HepG2 (cell line): ENCODE data around the gene TAMALIN. TPM values are rescaled to one million over a fixed set of nuclear protein-coding genes. Genes with fewer than 3 reads are reported as not detected.

ENCODE experiments used
- GTF3A ChIP-seq: sonication (generic); formaldehyde crosslinking; conservative IDR thresholded peaks from 2 replicates; pipeline ENCODE4 v1.4.0; 2020; ENCODE audit warnings: mild to moderate bottlenecking, missing genetic modification reagents
- HNF4G ChIP-seq, 2 experiments: sonication (generic) in 1 of 2; formaldehyde crosslinking in 1 of 2; IDR thresholded peaks; 2 replicates each; pipeline versions ENCODE4 v1.4.0 to v1.6.1; 2011 to 2020; ENCODE audit warnings: borderline replicate concordance in 2 of 2, low read depth in 2 of 2, mild to moderate bottlenecking in 2 of 2, low read length in 1 of 2, missing genetic modification reagents in 1 of 2, moderate library complexity in 1 of 2
- KDM4B ChIP-seq: sonication (generic); formaldehyde crosslinking; IDR thresholded peaks from 2 replicates; pipeline ENCODE4 v1.4.0; 2020; ENCODE audit warnings: missing genetic modification reagents
- MYNN ChIP-seq: sonication (generic); formaldehyde crosslinking; IDR thresholded peaks from 2 replicates; pipeline ENCODE4 v1.4.0; 2020; ENCODE audit warnings: mild to moderate bottlenecking, low read depth, missing genetic modification reagents
- NFKBIZ ChIP-seq: IDR thresholded peaks from 2 replicates; pipeline ENCODE4 v1.6.1; 2018; ENCODE audit warnings: missing genetic modification reagents, missing compliant biosample characterization
- POLR2G ChIP-seq: fragments of 200-400 bp; formaldehyde crosslinking; IDR thresholded peaks from 2 replicates; pipeline ENCODE4 v1.6.1; 2018; ENCODE audit warnings: mild to moderate bottlenecking, low read depth, low read length, moderate library complexity
- SNAI1 ChIP-seq: sonication (generic); formaldehyde crosslinking; IDR thresholded peaks from 2 replicates; pipeline ENCODE4 v1.5.0; 2020; ENCODE audit warnings: mild to moderate bottlenecking, missing genetic modification reagents, borderline replicate concordance
- TCF12 ChIP-seq, 2 experiments: fragments of 450-650 bp in 1 of 2; sonication (generic) in 1 of 2; formaldehyde crosslinking in 1 of 2; IDR thresholded peaks; 2 replicates each; pipeline versions ENCODE4 v1.6.1 to v1.8.0; 2017 to 2022; ENCODE audit warnings: antibody characterized with exemption in 1 of 2, mild to moderate bottlenecking in 1 of 2, missing genetic modification reagents in 1 of 2, moderate library complexity in 1 of 2
- TOPORS ChIP-seq: sonication (generic); formaldehyde crosslinking; IDR thresholded peaks from 2 replicates; pipeline ENCODE4 v1.8.0; 2023; ENCODE audit warnings: mild to moderate bottlenecking, missing genetic modification reagents
- YEATS2 ChIP-seq: sonication (generic); formaldehyde crosslinking; IDR thresholded peaks from 2 replicates; pipeline ENCODE4 v1.4.0; 2020; ENCODE audit warnings: missing genetic modification reagents, borderline replicate concordance
- ZFP37 ChIP-seq: sonication (generic); formaldehyde crosslinking; IDR thresholded peaks from 2 replicates; pipeline ENCODE4 v1.4.0; 2020; ENCODE audit warnings: missing genetic modification reagents, borderline replicate concordance
- ZNF24 ChIP-seq: fragments of 450-650 bp; IDR thresholded peaks from 2 replicates; pipeline ENCODE4 v1.6.1; 2017; ENCODE audit warnings: antibody characterized with exemption, mild to moderate bottlenecking
- ZNF335 ChIP-seq: sonication (generic); formaldehyde crosslinking; IDR thresholded peaks from 2 replicates; pipeline ENCODE4 v1.4.0; 2020; ENCODE audit warnings: missing genetic modification reagents
- ZNF367 ChIP-seq: sonication (generic); formaldehyde crosslinking; IDR thresholded peaks from 2 replicates; pipeline ENCODE4 v1.4.0; 2020; ENCODE audit warnings: missing genetic modification reagents, borderline replicate concordance
- ZNF547 ChIP-seq: sonication (generic); formaldehyde crosslinking; IDR thresholded peaks from 2 replicates; pipeline ENCODE4 v1.5.1; 2020; ENCODE audit warnings: mild to moderate bottlenecking, missing genetic modification reagents
- ZNF841 ChIP-seq: sonication (generic); formaldehyde crosslinking; IDR thresholded peaks from 2 replicates; pipeline ENCODE4 v1.8.1; 2023; ENCODE audit warnings: missing genetic modification reagents, borderline replicate concordance
- polyA plus RNA-seq, 8 experiments: library from polyadenylated mRNA; depleted of rRNA in 3 of 8; stranded (reverse) in 7 of 8; unstranded in 1 of 8; fragments of >200 nt; fragmentation: Illumina TruSeq in 4 of 8; extraction: Trizol in 4 of 8; gene quantifications; 2 replicates each; pipeline versions ENCODE4 v1.2.1 to v1.2.3, GENCODE V29; 2011 to 2016; ENCODE audit warnings: low read depth in 4 of 8, missing spikeins in 1 of 8, mixed read lengths in 1 of 8; ENCODE audit not compliant: insufficient read depth in 1 of 8
- total RNA-seq, 5 experiments: library from RNA; depleted of rRNA; stranded (reverse); fragments of >200 nt; fragmentation: Illumina TruSeq; extraction: Trizol; gene quantifications; 2 replicates each; pipeline ENCODE4 v1.2.3, GENCODE V29; 2016; ENCODE audit warnings: low read depth in 1 of 5
- TF ChIP-seq, protein P1 (sequence below): sonication (generic); formaldehyde crosslinking; IDR thresholded peaks from 2 replicates; pipeline ENCODE4 v1.8.0; 2022; ENCODE audit warnings: mild to moderate bottlenecking, missing genetic modification reagents, borderline replicate concordance
- TF ChIP-seq, protein P2 (sequence below): sonication (generic); formaldehyde crosslinking; IDR thresholded peaks from 2 replicates; pipeline ENCODE4 v1.4.0; 2020; ENCODE audit warnings: missing genetic modification reagents, mild to moderate bottlenecking, borderline replicate concordance
- TF ChIP-seq, protein P3 (sequence below): sonication (generic); formaldehyde crosslinking; IDR thresholded peaks from 2 replicates; pipeline ENCODE4 v1.4.0; 2020; ENCODE audit warnings: low read depth, mild to moderate bottlenecking, missing genetic modification reagents
- TF ChIP-seq, protein P4 (sequence below): sonication (generic); formaldehyde crosslinking; IDR thresholded peaks from 2 replicates; pipeline ENCODE4 v1.8.1; 2022; ENCODE audit warnings: low read depth, mild to moderate bottlenecking, missing genetic modification reagents

Gene TAMALIN
- total and polyA plus RNA-seq, 2 of the 13 experiments (the other 11 are each of a cell fraction or from before 2014, with no cell fraction given): 2.9 to 10.9 TPM

DNA sequence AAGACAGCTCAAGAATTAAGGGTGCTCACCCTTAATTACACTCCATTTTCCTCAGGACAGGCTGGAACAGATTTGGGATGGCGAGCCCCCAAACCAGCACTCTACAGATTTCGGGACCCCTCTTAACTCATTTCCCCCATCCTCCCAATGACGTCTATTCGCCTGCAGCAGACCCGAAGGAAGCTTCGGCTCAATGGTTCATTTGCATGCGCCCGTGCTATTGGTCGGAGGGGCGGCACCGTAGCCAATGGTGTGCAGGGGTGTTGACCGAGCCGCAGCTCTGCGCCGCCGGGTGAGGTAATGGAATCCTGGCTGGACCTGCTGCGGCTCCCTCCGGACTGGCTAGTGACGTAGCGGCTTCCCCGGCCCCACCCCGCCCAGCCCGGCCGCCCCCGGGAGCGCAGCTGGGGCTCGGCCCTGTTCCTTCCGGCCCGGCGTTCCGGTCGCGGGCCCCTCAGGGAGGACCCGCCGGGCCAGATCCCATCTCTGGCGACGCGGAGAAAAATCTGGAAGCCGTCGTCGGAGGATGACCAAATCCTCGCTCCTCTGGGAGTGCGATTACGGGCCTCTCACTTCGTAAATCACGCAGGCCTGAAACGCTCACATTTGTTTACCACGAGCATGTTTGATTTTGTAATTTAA lies 26.2 kb downstream of the TAMALIN start (continued):
- TF ChIP-seq ZNF335 (CRISPR knock-in tag): no peak
- TF ChIP-seq, protein P1, sequence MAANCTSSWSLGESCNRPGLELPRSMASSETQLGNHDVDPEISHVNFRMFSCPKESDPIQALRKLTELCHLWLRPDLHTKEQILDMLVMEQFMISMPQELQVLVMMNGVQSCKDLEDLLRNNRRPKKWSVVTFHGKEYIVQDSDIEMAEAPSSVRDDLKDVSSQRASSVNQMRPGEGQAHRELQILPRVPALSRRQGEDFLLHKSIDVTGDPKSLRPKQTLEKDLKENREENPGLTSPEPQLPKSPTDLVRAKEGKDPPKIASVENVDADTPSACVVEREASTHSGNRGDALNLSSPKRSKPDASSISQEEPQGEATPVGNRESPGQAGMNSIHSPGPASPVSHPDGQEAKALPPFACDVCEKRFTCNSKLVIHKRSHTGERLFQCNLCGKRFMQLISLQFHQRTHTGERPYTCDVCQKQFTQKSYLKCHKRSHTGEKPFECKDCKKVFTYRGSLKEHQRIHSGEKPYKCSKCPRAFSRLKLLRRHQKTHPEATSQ: no peak
- no peak for TF ChIP-seq KDM4B
- peak; percentile 25; the same call in 1 of the 2 replicates for TF ChIP-seq YEATS2 (CRISPR knock-in tag)
- TF ChIP-seq SNAI1 (CRISPR knock-in tag): 0 out of 2 replicates have a peak, but pooled peaks have one; percentile 34
- no peak for TF ChIP-seq NFKBIZ (CRISPR knock-in tag)
- TF ChIP-seq ZFP37: no peak
- no peak for TF ChIP-seq ZNF24
- TF ChIP-seq HNF4G (IDR thresholded peaks at IDR 0.05; ENCODE audit: borderline replicate concordance, low read depth, low read length): no peak
- 0 out of 2 replicates have a peak, but pooled peaks have one; percentile 43 for TF ChIP-seq HNF4G (CRISPR knock-in tag; IDR thresholded peaks at IDR 0.05; ENCODE audit: borderline replicate concordance, low read depth)
- no peak for TF ChIP-seq TOPORS (CRISPR knock-in tag)
- TF ChIP-seq, protein P2, sequence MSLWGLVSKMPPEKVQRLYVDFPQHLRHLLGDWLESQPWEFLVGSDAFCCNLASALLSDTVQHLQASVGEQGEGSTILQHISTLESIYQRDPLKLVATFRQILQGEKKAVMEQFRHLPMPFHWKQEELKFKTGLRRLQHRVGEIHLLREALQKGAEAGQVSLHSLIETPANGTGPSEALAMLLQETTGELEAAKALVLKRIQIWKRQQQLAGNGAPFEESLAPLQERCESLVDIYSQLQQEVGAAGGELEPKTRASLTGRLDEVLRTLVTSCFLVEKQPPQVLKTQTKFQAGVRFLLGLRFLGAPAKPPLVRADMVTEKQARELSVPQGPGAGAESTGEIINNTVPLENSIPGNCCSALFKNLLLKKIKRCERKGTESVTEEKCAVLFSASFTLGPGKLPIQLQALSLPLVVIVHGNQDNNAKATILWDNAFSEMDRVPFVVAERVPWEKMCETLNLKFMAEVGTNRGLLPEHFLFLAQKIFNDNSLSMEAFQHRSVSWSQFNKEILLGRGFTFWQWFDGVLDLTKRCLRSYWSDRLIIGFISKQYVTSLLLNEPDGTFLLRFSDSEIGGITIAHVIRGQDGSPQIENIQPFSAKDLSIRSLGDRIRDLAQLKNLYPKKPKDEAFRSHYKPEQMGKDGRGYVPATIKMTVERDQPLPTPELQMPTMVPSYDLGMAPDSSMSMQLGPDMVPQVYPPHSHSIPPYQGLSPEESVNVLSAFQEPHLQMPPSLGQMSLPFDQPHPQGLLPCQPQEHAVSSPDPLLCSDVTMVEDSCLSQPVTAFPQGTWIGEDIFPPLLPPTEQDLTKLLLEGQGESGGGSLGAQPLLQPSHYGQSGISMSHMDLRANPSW: no peak; the same call in 1 of the 2 replicates
- TF ChIP-seq ZNF841: no peak
- no peak for TF ChIP-seq GTF3A (CRISPR knock-in tag)
- TF ChIP-seq, protein P3, sequence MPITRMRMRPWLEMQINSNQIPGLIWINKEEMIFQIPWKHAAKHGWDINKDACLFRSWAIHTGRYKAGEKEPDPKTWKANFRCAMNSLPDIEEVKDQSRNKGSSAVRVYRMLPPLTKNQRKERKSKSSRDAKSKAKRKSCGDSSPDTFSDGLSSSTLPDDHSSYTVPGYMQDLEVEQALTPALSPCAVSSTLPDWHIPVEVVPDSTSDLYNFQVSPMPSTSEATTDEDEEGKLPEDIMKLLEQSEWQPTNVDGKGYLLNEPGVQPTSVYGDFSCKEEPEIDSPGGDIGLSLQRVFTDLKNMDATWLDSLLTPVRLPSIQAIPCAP: no peak
- TF ChIP-seq, protein P4, sequence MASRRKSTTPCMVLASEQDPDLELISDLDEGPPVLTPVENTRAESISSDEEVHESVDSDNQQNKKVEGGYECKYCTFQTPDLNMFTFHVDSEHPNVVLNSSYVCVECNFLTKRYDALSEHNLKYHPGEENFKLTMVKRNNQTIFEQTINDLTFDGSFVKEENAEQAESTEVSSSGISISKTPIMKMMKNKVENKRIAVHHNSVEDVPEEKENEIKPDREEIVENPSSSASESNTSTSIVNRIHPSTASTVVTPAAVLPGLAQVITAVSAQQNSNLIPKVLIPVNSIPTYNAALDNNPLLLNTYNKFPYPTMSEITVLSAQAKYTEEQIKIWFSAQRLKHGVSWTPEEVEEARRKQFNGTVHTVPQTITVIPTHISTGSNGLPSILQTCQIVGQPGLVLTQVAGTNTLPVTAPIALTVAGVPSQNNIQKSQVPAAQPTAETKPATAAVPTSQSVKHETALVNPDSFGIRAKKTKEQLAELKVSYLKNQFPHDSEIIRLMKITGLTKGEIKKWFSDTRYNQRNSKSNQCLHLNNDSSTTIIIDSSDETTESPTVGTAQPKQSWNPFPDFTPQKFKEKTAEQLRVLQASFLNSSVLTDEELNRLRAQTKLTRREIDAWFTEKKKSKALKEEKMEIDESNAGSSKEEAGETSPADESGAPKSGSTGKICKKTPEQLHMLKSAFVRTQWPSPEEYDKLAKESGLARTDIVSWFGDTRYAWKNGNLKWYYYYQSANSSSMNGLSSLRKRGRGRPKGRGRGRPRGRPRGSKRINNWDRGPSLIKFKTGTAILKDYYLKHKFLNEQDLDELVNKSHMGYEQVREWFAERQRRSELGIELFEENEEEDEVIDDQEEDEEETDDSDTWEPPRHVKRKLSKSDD (CRISPR knock-in tag): peak; percentile 33; the same call in 1 of the 2 replicates
- no peak for TF ChIP-seq MYNN (CRISPR knock-in tag)
- no peak for TF ChIP-seq ZNF367
- TF ChIP-seq TCF12 (IDR thresholded peaks at IDR 0.05): no peak
- no peak for TF ChIP-seq TCF12 (CRISPR knock-in tag; IDR thresholded peaks at IDR 0.05)
- peak; percentile 77 for TF ChIP-seq POLR2G
- TF ChIP-seq ZNF547 (CRISPR knock-in tag): no peak
